Ramos (cell line): ENCODE results near the gene GUCY2D.
"Not testable (repeated sequence)": the region's sequence is repeated elsewhere in the genome, so short reads cannot be mapped to it uniquely, and the experiment has no call there.

Source experiments
- in situ Hi-C: fragments of 300-500 bp; cut with MboI; formaldehyde crosslinking; loops from one replicate; pipeline ENCODE4 v1.14.3; 2022; ENCODE audit warnings: low sequenced_read_pairs; ENCODE audit not compliant: unreplicated experiment

The GUCY2D gene

GRCh38 chr17:8001976-8002720 is at the start of gene GUCY2D:
GUCY2D (plus strand) TSS chr17:8002615; CDS start chr17:8003048, 433 bp downstream.
- in situ Hi-C loops = no loop called here

GRCh38 chr17:7953266-7953665 is 49.1 kb upstream of the GUCY2D start:
- in situ Hi-C loops = not testable (repeated sequence)

GRCh38 chr17:7955414-7956227 is 46.8 kb upstream of the GUCY2D start:
- in situ Hi-C loops = no loop called here

GRCh38 chr17:7956228-7956965 is 46.0 kb upstream of the GUCY2D start:
- in situ Hi-C loops = no loop called here

- in situ Hi-C loops = no loop called here
Observed at GRCh38 chr17:7959503-7960253, 42.7 kb upstream of the GUCY2D start.

GRCh38 chr17:7961421-7961820 is 41.0 kb upstream of the GUCY2D start:
- in situ Hi-C loops = no loop called here

- in situ Hi-C loops = no loop called here
Observed at GRCh38 chr17:7967751-7968150, 34.7 kb upstream of the GUCY2D start.

- in situ Hi-C loops = no loop called here
Observed at GRCh38 chr17:7969433-7969832, 33.0 kb upstream of the GUCY2D start.

- in situ Hi-C loops = no loop called here
Observed at GRCh38 chr17:7971651-7972050, 30.8 kb upstream of the GUCY2D start.

GRCh38 chr17:7972131-7972785 is 30.2 kb upstream of the GUCY2D start:
- in situ Hi-C loops = no loop called here

GRCh38 chr17:7974638-7975131 is 27.7 kb upstream of the GUCY2D start:
- in situ Hi-C loops = no loop called here

GRCh38 chr17:7977039-7977438 is 25.4 kb upstream of the GUCY2D start:
- in situ Hi-C loops = no loop called here

GRCh38 chr17:7977805-7978204 is 24.6 kb upstream of the GUCY2D start:
- in situ Hi-C loops = no loop called here

GRCh38 chr17:7982173-7982572 is 20.2 kb upstream of the GUCY2D start:
- in situ Hi-C loops = loop anchor here (10.0 kb wide), 1 partner anchor 67 kb away; the partner anchor contains the start of gene RNF227

GRCh38 chr17:7982666-7983065 is 19.7 kb upstream of the GUCY2D start:
- in situ Hi-C loops = loop anchor here (10.0 kb wide), 1 partner anchor 68 kb away; the partner anchor contains the start of gene RNF227

- in situ Hi-C loops = loop anchor here (5.0 to 10.0 kb wide), 2 partner anchors 70 to 163 kb away; partner anchors contain the start of gene RNF227
Observed at GRCh38 chr17:7984904-7985303, 17.5 kb upstream of the GUCY2D start.

GRCh38 chr17:7987112-7987893 is 15.1 kb upstream of the GUCY2D start:
- in situ Hi-C loops = loop anchor here (5.0 to 10.0 kb wide), 2 partner anchors 73 to 165 kb away; partner anchors contain the start of gene RNF227

GRCh38 chr17:7988750-7989178 is 13.7 kb upstream of the GUCY2D start:
- in situ Hi-C loops = loop anchor here (5.0 to 10.0 kb wide), 2 partner anchors 74 to 166 kb away; partner anchors contain the start of gene RNF227
